ENCODE results near the gene ABCF2. TPM values are rescaled to one million over a fixed set of nuclear protein-coding genes. Genes with fewer than 3 reads are reported as not detected.
A peak's percentile ranks its signal among the peaks of the same experiment; 100 is the strongest.

ABCF2 gene
- total and polyA plus RNA-seq, 2 donors from 2014 or later = 22.5 to 30.8 TPM

GRCh38 chr7:151225948-151226510 lies 976 bp downstream of the ABCF2 start:
- Histone ChIP-seq H3K4me1 (ENCODE audit: control insufficient read depth in 2 of 3, insufficient read depth in 2 of 3, low read depth in 1 of 3, low read length in 3 of 3) (peaks cover 2 to 13% (median 7%) of the 10 kb centered on the region in 3 donors), H3K9me3 (ENCODE audit: control insufficient read depth in 2 of 3, insufficient read depth in 1 of 3, low read length in 3 of 3) (no peaks in the 10 kb centered on the region), H3K27me3 (ENCODE audit: control insufficient read depth, insufficient read depth, low read length) (no peaks in the 10 kb centered on the region), H3K27ac (ENCODE audit: low read depth in 2 of 2, low read length in 2 of 2) (no peak overlapping the region), H3K36me3 (ENCODE audit: control insufficient read depth in 2 of 3, insufficient read depth in 3 of 3, low read length in 3 of 3) (peaks cover 6 to 26% (median 25%) of the 10 kb centered on the region in 3 donors), H3K4me3 (ENCODE audit: low read length in 3 of 3) (peak overlapping the region; percentile 82 to 93 (median 89)), H3K9ac (ENCODE audit: low read length in 3 of 3) (peak overlapping the region; percentile 53 to 72 (median 69))
- TF ChIP-seq CTCF (IDR thresholded peaks at IDR 0.05; ENCODE audit: borderline replicate concordance, extremely low read depth, insufficient read depth) = no peak
- DNase-seq = no peak
- no peak for FAIRE-seq
- intact Hi-C loops (cut with DNase I) = no loop called here

- intact Hi-C loops (cut with DNase I) = no loop called here
- no peaks in the 10 kb centered on the region for H3K9me3 ChIP-seq (ENCODE audit: control insufficient read depth in 2 of 3, insufficient read depth in 1 of 3, low read length in 3 of 3)
- H3K27ac ChIP-seq (ENCODE audit: low read depth in 2 of 2, low read length in 2 of 2) = no peak overlapping the region
- H3K27me3 ChIP-seq (ENCODE audit: control insufficient read depth, insufficient read depth, low read length) = no peaks in the 10 kb centered on the region
- peaks cover 2 to 13% (median 7%) of the 10 kb centered on the region in 3 donors for H3K4me1 ChIP-seq (ENCODE audit: control insufficient read depth in 2 of 3, insufficient read depth in 2 of 3, low read depth in 1 of 3, low read length in 3 of 3)
- no peak for TF ChIP-seq CTCF (IDR thresholded peaks at IDR 0.05; ENCODE audit: borderline replicate concordance, extremely low read depth, insufficient read depth)
- H3K36me3 ChIP-seq (ENCODE audit: control insufficient read depth in 2 of 3, insufficient read depth in 3 of 3, low read length in 3 of 3) = peaks cover 6 to 41% (median 40%) of the 10 kb centered on the region in 3 donors
- DNase-seq (no peak), FAIRE-seq (no peak)
- H3K4me3 ChIP-seq (ENCODE audit: low read length in 3 of 3) = no peak overlapping the region
- no peak overlapping the region for H3K9ac ChIP-seq (ENCODE audit: low read length in 3 of 3)
These were observed 3.3 kb downstream of the ABCF2 start for GRCh38 chr7:151223728-151224127.

- intact Hi-C loops (cut with DNase I) = no loop called here
- FAIRE-seq (no peak), DNase-seq (no peak)
- Histone ChIP-seq H3K9ac (ENCODE audit: low read length in 3 of 3) (no peak overlapping the region), H3K4me3 (ENCODE audit: low read length in 3 of 3) (no peak overlapping the region), H3K27ac (ENCODE audit: low read depth in 2 of 2, low read length in 2 of 2) (no peak overlapping the region), H3K36me3 (ENCODE audit: control insufficient read depth in 2 of 3, insufficient read depth in 3 of 3, low read length in 3 of 3) (peaks cover 10 to 58% (median 53%) of the 10 kb centered on the region in 3 donors), H3K4me1 (ENCODE audit: control insufficient read depth in 2 of 3, insufficient read depth in 2 of 3, low read depth in 1 of 3, low read length in 3 of 3) (no peaks in the 10 kb centered on the region), H3K9me3 (ENCODE audit: control insufficient read depth in 2 of 3, insufficient read depth in 1 of 3, low read length in 3 of 3) (no peaks in the 10 kb centered on the region), H3K27me3 (ENCODE audit: control insufficient read depth, insufficient read depth, low read length) (no peaks in the 10 kb centered on the region)
- no peak for TF ChIP-seq CTCF (IDR thresholded peaks at IDR 0.05; ENCODE audit: borderline replicate concordance, extremely low read depth, insufficient read depth)
These were observed 8.8 kb downstream of the ABCF2 start for GRCh38 chr7:151218170-151218569.

- Histone ChIP-seq H3K36me3 (ENCODE audit: control insufficient read depth in 2 of 3, insufficient read depth in 3 of 3, low read length in 3 of 3) (peaks cover 6 to 44% (median 40%) of the 10 kb centered on the region in 3 donors), H3K9me3 (ENCODE audit: control insufficient read depth in 2 of 3, insufficient read depth in 1 of 3, low read length in 3 of 3) (no peaks in the 10 kb centered on the region), H3K4me3 (ENCODE audit: low read length in 3 of 3) (no peak overlapping the region), H3K9ac (ENCODE audit: low read length in 3 of 3) (no peak overlapping the region), H3K4me1 (ENCODE audit: control insufficient read depth in 2 of 3, insufficient read depth in 2 of 3, low read depth in 1 of 3, low read length in 3 of 3) (no peaks in the 10 kb centered on the region), H3K27me3 (ENCODE audit: control insufficient read depth, insufficient read depth, low read length) (no peaks in the 10 kb centered on the region), H3K27ac (ENCODE audit: low read depth in 2 of 2, low read length in 2 of 2) (no peak overlapping the region)
- DNase-seq (no peak), FAIRE-seq (no peak)
- no peak for TF ChIP-seq CTCF (IDR thresholded peaks at IDR 0.05; ENCODE audit: borderline replicate concordance, extremely low read depth, insufficient read depth)
- intact Hi-C loops (cut with DNase I) = no loop called here
These were observed 11.6 kb downstream of the ABCF2 start for GRCh38 chr7:151215396-151215795.

Measured in kidney (tissue), 14 donors.